ENCODE results near the gene HLA-DPB1.

DNA sequence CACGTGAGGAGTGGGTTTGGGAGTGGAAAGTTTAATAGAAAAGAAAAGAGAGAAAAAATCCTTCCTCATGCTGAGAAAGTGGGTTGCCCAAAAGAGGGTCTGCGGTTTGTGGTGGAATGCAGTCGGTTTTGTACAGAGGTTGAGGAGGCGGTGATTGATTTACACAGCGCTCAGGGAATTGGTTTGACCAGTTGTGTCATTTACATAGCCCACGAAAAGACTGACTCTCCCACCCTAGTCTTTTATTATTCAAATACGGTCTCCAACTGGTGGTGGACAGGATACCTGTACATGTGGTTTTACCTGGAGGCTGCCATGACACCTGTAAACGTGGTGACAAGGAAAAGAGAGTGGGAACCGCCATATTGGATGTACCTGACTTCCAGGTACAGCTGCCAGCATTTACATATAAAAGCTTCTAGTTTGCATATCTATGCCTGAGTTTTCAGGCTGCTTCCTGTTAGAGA, 42.1 kb downstream of the HLA-DPB1 start:
- TF ChIP-seq CREB1 (IDR thresholded peaks at IDR 0.05) = no peak
- no peak for TF ChIP-seq CREB1 (CRISPR knock-in tag; IDR thresholded peaks at IDR 0.05)
- TF ChIP-seq, protein P1, sequence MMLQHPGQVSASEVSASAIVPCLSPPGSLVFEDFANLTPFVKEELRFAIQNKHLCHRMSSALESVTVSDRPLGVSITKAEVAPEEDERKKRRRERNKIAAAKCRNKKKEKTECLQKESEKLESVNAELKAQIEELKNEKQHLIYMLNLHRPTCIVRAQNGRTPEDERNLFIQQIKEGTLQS (IDR thresholded peaks at IDR 0.05) = no peak
- TF ChIP-seq, protein P1 (CRISPR knock-in tag; conservative IDR thresholded peaks at IDR 0.05) = no peak
- TF ChIP-seq, protein P2, sequence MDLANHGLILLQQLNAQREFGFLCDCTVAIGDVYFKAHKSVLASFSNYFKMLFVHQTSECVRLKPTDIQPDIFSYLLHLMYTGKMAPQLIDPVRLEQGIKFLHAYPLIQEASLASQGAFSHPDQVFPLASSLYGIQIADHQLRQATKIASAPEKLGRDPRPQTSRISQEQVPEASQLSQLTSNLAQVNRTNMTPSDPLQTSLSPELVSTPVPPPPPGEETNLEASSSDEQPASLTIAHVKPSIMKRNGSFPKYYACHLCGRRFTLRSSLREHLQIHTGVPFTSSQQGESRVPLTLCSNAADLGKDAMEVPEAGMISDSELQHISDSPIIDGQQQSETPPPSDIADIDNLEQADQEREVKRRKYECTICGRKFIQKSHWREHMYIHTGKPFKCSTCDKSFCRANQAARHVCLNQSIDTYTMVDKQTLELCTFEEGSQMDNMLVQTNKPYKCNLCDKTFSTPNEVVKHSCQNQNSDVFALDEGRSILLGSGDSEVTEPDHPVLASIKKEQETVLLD (IDR thresholded peaks at IDR 0.05) = no peak
- TF ChIP-seq XRCC4 (IDR thresholded peaks at IDR 0.05; ENCODE audit: extremely low read depth, insufficient read depth, insufficient read length) = no peak
- no peak for TF ChIP-seq ZNF384 (IDR thresholded peaks at IDR 0.05; ENCODE audit: low read depth, low read length)
- TF ChIP-seq, protein P3, sequence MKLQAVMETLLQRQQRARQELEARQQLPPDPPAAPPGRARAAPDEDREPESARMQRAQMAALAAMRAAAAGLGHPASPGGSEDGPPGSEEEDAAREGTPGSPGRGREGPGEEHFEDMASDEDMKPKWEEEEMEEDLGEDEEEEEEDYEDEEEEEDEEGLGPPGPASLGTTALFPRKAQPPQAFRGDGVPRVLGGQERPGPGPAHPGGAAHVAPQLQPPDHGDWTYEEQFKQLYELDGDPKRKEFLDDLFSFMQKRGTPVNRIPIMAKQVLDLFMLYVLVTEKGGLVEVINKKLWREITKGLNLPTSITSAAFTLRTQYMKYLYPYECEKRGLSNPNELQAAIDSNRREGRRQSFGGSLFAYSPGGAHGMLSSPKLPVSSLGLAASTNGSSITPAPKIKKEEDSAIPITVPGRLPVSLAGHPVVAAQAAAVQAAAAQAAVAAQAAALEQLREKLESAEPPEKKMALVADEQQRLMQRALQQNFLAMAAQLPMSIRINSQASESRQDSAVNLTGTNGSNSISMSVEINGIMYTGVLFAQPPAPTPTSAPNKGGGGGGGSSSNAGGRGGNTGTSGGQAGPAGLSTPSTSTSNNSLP (IDR thresholded peaks at IDR 0.05; ENCODE audit: borderline replicate concordance, low read depth, low read length) = no peak
- TF ChIP-seq ZFPM2 (CRISPR knock-in tag; IDR thresholded peaks at IDR 0.05) = no peak
- no peak for TF ChIP-seq GATAD2B (IDR thresholded peaks at IDR 0.05; ENCODE audit: borderline replicate concordance)
- no peak for TF ChIP-seq HDAC2 (IDR thresholded peaks at IDR 0.05)
- no peak for TF ChIP-seq SP1 (CRISPR knock-in tag; IDR thresholded peaks at IDR 0.05)
- TF ChIP-seq, protein P4, sequence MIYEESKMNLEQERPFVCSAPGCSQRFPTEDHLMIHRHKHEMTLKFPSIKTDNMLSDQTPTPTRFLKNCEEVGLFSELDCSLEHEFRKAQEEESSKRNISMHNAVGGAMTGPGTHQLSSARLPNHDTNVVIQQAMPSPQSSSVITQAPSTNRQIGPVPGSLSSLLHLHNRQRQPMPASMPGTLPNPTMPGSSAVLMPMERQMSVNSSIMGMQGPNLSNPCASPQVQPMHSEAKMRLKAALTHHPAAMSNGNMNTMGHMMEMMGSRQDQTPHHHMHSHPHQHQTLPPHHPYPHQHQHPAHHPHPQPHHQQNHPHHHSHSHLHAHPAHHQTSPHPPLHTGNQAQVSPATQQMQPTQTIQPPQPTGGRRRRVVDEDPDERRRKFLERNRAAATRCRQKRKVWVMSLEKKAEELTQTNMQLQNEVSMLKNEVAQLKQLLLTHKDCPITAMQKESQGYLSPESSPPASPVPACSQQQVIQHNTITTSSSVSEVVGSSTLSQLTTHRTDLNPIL (CRISPR knock-in tag; IDR thresholded peaks at IDR 0.05) = no peak
- no peak for TF ChIP-seq RBM17 (IDR thresholded peaks at IDR 0.05; ENCODE audit: borderline replicate concordance, low read depth, low read length)
- TF ChIP-seq PHB2 (IDR thresholded peaks at IDR 0.05; ENCODE audit: low read depth) = no peak

Measured in K562 (cell line).